ENCODE measurements around the gene ADAMTS16.

The ADAMTS16 gene

DNA sequence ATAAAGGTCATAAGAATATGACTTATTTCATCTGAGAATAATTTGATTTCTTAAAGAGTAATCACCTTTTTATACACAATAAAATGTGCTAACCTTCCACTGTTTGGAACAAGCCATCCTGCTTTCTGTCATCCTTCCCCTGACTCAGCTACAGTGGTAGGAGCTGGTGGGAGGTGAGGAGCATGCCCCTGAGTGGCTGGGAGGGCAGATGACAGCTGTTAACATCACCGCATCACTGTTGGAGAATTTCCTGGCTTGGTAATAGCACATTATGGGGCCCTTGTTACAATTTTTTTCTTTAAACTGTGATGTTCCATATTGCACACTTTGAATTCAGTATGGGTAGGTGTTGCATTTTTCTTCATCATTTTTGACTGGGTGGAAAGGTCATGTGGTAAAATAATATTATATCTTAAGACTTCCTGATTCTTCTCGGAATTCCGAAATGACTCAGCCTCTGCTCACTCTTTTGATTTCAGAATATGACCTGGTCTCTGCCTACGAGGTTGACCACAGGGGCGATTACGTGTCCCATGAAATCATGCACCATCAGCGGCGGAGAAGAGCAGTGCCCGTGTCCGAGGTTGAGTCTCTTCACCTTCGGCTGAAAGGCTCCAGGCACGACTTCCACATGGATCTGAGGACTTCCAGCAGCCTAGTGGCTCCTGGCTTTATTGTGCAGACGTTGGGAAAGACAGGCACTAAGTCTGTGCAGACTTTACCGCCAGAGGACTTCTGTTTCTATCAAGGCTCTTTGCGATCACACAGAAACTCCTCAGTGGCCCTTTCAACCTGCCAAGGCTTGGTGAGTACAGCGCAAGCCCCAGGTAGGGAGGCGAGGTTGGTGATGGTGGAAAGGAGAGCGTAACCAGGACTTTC is 5.8 kb downstream of the ADAMTS16 start:
- no peak for DNase-seq

DNA sequence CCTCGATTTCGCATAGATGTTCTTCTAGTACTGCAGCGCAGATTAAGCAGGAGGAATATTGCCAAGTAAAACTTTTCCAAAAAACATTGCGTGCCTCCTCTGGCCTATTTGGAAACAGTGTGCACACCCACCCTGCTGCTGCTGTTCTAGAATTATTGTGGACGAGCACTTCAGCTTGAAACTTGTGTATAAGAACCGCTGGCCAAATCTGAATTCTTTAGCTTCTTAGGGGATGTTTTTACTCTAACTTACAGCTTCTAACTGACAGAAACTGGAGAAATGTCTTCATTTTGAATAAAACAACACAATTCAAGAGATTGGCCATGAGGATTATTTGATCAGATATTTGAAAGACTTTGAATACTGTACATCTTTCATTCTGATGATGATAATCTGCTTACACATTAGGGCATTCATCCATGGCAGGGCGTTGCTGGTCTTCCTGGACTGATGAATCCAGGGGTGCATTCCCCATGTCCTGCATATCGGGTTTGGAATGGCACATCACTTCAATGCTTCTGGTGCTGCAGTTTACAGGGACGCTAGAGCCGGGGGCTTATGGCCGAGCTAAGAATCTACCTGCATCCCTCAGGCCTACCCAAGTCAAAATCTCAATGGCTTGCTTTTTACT is 6.5 kb downstream of the ADAMTS16 start:
- DNase-seq: no peak

DNA sequence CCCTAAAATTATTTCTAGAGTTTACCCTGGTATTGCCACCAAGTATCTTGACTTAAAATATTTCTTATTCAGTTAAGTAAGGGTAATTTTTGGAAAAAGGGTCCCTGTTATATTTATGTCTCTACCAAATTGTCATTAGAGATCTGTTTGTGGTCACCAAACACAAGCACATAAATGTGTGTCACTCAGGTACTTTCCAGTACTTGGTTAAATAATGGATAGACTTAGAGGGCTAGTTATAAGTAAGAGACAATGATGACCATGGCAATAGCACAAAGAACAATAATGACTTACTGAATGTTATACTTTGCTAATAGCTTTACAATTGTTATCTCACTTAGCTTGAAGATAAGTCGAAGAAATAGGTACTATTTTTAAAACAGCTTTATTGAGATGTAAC is 9.0 kb downstream of the ADAMTS16 start:
- DNase-seq: no peak

DNA sequence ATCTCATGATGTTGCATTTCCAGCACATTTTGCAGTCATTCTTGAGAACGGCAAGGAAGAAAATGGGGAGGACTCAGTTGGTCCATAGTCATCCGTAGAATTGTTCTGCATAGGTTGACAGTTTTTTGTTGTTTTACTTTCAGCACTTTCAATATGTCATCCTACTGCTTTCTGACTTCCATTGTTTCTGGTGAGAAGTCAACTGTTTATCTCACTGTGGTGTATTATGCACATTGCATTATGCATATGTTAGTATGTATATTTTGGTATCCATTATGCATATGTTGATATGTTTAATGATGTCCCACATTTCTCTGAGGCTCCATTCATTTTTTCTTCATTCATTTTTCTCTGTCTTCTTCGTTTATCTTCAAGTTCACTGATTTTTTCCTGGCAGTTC is 10.5 kb downstream of the ADAMTS16 start:
- no peak for DNase-seq

DNA sequence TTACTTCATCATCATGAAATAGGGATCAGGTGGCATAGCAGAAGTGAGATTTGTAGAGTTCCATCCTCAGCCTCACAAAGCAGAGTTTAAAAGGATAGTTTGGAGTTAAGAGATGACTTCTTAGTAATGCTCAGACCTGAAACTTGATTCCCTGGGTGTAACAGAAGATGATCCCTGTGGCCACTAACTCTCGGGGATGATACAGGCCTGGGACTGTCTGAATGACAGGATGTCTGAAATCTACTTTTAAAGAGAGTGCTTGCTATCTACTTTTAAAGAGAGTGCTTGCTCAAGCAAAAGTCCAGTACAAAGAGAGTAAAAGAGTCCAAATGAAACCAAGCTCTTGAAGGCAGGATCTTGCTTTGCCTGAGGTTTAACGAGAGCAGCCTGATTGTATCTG is 14.6 kb downstream of the ADAMTS16 start:
- no peak for DNase-seq

DNA sequence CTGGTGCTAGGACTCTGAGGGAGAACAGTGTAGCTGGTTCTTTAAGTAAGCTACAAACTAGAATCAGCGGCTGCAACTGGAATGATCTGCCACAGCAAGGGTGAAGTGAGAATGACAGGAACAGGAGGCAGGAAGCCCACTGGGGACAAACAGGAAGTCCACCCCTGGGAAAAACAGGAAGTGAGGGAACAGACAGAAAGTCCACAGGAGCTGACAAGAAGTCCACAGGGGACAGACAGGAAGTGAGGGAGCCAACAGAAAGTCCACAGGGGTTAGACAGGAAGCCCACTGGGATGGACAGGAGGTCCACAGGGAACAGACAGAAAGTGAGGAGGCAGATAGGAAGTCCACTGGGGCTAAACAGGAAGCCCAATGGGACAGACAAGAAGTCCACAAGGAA is 15.5 kb downstream of the ADAMTS16 start:
- DNase-seq: no peak

DNA sequence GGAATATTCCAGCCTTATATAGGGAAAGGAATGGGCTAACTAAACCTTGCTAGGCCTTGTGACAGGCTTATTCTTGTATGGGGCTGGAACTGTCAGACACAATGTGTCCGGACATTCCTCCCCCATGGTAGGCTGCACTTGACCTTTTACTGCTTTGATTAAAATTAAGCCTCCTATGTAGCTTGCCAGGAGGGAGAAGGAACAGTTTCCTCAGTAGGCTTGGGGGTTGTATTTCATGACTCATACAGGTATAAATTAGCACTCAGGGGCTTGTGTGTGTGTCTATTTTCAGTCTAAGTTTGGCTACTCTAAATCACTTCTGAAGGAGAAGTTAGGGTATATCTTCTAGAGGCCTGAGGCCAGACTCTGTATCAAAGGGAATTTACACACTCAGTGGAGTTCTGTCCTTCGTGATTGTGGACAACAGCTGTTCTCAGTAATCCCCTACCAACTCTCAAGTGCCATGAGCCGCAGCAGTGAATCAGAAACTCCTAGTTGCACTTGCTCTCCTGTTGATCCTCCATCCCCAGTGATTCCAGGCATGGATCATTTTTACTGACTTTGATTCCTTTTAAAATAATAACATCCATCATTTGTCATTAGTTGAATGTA is 16.4 kb downstream of the ADAMTS16 start:
- no peak for DNase-seq

DNA sequence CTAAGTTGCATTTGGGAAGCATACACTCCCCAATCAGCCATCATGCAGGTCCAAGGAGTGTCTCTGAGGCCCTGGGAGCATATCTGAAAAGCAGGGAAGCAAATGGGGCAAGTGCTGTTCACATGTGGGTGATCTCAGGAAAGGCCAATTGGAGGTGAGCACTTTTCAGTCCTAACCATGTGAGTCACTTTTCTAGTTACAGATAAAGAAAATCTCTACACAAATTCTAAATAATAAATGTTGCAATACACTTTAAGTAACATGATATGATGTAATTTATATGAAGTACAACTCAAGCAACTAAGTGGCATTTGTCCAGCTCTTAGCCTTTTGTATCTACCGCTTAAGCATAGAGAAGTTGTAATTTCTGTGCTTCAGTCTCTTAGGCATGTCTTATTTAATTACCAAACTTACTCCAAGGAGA is 18.4 kb downstream of the ADAMTS16 start:
- no peak for DNase-seq

DNA sequence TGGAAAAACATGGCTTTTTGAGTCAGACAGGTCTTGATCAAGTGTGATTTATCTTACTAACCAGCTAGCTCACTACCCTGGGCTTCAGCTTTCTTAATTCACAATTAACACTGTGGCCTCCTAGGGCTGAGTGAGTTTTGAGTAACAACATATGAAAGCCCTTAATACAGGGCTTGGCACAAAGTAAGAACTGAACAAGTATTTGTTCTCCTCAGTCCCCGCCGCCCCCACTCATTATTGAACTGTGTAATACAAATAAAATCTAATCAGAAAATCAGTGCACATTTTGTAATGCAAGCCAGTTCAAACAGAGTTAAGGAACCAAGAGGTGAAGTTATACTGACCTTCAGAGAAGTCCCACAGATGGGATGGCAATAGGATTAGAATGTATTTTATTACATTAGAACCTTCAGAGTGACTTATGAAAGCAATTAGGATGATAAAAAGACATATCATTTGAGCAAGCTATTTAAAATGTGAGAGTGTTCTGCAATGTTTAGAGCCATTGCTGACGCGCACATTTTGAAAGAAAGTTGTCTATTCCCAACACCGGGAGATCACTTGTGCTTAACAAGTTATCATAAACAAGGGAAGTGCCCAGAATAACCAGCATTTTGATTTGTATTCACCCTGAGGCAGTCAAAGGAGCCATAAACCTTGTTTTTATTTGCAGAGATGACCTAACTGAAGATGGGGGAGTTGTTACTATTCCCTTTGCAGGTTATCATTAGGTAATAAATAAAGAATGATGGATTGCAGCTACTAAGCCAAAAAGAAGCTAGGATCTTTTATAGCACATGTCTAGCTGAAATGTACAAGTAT is 19.4 kb downstream of the ADAMTS16 start:
- DNase-seq: no peak

DNA sequence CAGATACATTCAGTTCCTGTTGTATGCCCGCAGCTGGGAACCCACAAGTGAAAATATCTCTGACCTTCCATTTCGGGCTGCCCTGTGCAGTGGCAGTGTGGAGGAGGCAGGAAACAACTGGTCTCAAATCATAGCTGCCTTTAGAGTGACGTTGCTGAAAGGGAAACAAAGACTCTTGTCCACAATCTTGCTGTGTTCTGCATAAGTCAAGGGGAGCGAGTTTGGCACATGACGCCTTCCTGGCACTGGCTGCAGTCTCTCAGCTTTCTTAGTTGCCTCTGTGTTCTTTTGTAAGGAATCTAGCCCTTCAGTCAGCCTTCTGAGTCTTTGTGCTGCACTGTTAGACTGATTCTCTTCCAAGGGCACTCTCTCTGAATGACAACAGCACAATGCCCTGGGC is 24.0 kb downstream of the ADAMTS16 start:
- DNase-seq: no peak

DNA sequence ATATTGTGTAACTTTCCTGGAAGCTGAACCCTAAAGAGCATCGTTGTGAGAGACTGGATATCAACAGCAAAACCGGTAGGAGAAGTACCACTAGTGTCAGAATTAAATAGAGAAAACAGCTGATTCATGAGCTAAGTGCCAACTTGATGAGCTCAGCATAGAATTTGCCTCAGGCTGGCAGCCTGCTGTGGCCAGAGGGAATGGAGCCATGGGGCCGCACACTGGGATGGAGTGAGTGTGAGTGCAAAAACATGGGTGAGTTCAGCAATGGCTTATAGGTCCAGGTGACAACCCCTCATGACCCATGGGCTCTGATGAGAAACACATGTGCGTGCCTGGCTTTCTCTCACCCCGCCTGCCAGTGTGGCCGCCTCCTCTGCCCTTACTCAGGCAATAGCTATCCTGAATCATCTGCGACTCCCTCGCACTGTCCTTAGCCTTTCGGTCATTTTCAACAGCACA is 25.4 kb downstream of the ADAMTS16 start:
- no peak for DNase-seq

DNA sequence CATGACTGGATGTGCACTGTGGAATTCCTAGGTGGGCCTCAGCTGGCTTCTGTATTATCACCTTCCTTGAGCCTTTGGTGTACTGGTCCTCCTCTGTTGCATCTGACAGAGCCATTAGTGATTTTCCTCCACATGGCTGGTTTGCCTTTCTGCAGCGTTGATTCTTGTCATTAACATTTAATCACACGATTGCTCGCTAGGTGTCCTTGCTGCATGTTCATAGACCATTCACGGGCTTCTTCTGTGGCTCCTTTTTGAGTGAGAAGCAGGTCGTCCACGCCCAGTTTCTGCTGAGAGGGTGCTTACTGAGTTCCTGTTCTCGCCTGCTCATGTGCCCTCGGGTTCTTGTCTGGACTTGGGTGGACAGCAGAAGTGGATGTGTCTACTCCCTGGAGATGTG is 29.3 kb downstream of the ADAMTS16 start:
- no peak for DNase-seq

DNA sequence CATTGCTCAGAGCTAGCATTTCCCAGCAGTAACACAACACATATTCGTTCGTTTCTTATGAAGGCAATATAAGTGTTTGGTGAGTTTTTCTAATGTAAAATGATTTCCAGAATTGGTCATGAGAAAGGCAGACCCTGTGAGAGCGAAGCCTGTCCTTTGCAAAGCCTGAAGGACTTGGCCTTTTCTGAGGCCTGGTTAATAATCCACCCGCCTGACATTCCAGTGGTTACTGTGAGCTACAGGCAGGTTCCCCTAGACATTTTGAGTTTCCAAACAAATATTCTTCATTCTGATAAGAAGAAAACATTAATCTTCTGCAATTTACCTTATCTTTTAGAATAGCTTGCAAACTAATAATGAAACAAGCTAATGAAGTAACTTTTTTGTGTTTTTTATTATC is 38.0 kb downstream of the ADAMTS16 start:
- DNase-seq: no peak

DNA sequence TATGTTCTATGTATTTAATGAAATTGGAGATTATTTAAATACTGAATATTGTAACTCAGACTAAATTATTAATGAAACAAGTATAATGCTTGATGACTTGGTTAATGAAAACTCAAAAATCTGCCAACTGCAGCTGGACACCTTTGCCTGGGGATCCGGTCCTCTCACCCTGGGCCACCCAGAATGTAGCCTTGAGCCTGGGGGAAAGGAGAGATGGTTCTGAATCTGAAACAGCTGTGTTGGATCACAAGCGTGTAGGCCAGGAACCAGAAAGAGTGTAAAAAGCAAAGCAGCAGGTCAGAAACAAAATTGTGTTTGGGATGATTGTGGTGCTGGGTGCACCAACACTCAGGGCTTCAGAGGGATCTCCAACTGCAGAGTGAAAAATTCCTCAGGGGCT is 38.5 kb downstream of the ADAMTS16 start:
- DNase-seq: no peak

DNA sequence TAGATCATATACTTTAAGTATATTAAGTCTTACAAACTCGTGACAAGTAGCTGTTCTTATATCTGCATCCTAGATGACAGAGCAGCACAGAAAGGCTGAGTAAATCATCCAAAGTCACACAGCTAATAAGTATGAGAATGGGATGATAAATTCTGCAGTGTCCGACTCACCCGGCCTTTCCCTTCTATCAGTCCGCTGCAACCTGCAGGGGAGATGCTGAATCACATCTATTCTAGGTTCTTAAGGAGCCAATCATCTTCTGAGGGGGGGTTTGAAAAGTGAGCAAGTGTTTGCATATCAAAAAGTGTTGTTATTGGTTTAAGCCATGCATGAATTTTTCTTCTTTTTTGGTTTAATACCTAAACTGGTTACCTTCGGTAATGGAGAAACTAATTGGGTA is 38.9 kb downstream of the ADAMTS16 start:
- no peak for DNase-seq

DNA sequence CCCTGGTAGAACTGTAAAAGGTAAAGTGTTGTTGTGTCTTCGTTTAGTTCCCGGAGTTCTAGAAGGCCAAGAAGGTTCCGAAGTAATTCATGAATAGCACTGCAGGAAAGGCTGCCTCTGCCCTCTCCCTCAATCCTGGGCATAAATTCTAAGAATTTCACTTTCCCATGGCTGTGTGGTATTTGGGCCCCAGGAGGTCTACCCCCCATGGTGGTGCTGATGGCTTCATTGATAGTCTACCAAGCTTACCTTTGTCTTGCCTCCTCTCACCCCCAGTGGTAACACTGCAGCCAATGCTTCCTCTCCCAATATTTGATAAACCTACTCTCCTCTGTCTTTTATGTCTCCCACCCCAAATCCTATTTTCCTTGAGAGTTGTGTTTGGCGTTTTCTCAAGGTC is 39.5 kb downstream of the ADAMTS16 start:
- DNase-seq: no peak

DNA sequence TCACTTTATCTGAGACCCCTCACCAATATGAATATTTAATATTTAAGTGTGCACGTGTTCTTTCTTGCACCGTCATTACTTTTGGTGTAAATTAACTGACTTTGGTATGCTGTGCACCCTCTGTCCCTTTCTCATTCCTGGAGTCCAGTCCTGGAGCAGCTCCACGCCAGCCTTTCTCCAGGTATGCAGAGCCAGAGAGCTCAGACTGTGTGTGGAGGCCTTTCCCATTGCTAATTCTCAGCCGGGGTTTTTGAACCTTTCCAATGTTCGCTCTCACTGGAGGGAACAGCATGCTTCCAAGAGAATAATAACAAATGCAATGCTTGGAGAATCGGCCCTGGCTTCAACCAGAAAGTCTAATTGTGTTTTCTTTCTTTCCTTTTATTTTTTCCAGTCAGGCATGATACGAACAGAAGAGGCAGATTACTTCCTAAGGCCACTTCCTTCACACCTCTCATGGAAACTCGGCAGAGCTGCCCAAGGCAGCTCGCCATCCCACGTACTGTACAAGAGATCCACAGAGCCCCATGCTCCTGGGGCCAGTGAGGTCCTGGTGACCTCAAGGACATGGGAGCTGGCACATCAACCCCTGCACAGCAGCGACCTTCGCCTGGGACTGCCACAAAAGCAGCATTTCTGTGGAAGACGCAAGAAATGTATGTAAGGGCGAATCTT is 41.7 kb downstream of the ADAMTS16 start:
- DNase-seq: no peak

DNA sequence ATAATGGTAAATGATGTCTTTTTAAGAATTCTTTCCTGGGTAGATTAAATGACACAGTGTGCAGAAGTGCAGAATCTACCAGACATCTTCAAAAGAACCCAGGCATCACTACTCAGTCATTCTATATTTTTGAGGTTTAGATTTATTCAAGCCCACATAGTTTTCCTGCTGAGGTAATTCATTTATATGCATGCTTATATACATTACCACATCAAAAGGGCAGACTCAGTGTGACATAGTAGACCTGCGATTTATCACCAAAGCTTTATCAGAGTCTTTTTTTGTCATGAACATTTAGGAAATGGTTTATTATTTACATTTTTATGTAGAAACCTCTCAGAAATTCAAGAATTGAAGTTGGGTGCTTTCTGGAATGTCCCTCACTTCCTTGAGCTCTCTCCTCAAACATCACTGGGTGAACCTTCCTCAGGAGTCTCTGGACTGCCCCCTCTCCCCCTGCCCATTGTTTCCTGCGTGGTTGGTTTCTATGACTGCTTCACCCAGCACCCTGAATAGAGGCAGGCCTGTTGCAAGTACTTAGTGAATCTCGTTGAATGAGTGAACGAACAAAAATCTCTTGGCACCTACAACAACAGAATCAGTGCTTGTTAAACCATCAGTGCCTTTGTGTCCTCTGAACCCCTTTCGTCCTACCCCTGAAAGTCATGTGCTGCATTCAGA is 42.5 kb downstream of the ADAMTS16 start:
- no peak for DNase-seq

DNA sequence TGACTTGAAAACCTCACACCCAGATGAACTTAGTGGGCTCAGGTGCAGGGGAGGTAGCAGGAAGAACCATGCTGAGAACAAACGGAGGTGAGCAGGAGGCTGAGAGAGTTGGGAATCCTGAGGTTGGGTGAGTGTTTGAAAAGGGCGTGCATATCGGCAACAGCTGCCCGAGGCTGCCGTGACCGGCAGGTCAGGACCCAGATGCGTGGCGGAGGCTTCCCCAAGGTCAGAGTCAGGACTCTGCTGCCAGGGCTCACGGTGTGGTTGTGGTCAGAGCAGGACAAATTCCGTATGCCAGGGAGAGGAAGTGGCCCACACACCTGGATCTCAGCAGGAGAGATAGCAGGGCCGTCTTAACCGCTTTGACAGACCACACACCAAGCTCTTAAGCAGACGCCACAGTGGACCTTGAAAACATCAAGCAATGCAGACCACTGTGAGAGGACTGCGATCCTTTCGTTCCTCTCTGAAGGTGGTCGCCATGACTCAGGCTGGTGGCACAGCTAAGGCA is 43.1 kb downstream of the ADAMTS16 start:
- no peak for DNase-seq

DNA sequence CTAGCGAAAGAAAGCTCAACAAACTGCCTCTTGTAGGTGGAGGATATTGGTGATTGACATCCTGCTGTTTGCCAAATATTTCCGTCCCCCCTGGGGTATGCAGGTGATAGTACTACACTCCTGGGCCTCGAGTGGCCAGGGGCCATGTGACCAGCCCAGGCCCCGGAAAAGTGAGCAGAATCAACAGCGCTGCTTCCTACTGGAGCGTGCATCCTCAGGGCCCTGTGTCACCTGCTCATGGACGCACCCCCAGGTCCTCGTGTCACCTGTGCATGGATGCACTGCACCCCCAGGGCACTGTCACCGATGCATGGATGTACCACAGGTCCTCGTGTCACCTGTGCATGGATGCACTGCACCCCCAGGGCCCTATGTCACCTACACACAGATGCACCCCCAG is 43.8 kb downstream of the ADAMTS16 start:
- no peak for DNase-seq

DNA sequence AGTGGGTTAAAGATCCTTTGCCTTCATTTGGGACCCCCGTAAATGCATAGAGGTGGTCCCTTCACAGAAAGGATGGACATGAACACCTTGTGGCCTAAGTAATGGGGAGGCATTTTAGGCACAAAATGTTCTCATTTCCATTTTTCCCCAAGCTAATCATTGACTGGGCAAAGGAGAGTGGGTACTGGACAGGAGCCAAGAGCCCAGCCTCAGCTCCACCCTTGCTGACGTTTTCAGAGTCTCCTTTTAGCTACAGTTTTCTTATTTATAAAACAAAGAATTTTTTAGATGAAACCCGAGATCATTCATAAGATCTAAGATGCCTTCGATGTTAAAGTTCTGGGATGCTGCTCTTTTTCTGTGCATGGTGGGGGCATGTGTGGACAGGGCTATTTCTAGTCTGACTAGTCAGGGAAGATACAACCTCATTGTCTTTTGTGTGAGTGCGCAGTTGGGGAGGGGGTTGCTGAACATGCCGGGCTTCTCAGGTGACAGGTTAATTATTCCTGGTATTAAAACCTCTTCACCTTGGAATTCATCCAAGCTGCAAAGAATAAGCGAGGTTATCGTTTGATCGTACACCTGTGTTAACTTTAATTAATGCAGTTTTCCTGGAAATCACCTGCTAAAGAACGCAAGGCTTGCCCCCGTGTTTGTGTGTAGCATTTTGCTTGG is 48.4 kb downstream of the ADAMTS16 start:
- DNase-seq: no peak

All from effector CD8-positive, alpha-beta T cell (primary cell).